Calu3 (cell line): ENCODE data around the gene PLA2G2F. TPM values are rescaled to one million over a fixed set of nuclear protein-coding genes. Genes with fewer than 3 reads are reported as not detected.

Experiments used
- BruUV-seq: library from RNA; stranded (reverse); fragments of 400-500 nt; replicated peaks from 2 replicates; lab custom pipeline; 2021; lab: Mats Ljungman, UMichigan
- CTCF ChIA-PET: fragments of 300-600 bp; sonication (Branson Sonifier 250); formaldehyde crosslinking; loops from one replicate; lab custom pipeline; 2022; ENCODE audit warnings: antibody characterized with exemption; lab: Charles Lee
- DNase-seq: peaks from one replicate; pipeline ENCODE4 v3.0.0; 2022
- H3K27ac Mint-ChIP-seq: one replicate; pipeline ENCODE4 v1.8.0; 2022; ENCODE audit warnings: mixed read lengths; ENCODE audit not compliant: unreplicated experiment
- H3K27me3 Mint-ChIP-seq: one replicate; pipeline ENCODE4 v1.8.0; 2022; ENCODE audit warnings: mixed read lengths; ENCODE audit not compliant: unreplicated experiment
- H3K36me3 Mint-ChIP-seq: one replicate; pipeline ENCODE4 v1.8.0; 2022; ENCODE audit warnings: mild to moderate bottlenecking, moderate library complexity, mixed read lengths; ENCODE audit not compliant: insufficient read depth, unreplicated experiment
- H3K4me1 Mint-ChIP-seq: one replicate; pipeline ENCODE4 v1.8.0; 2022; ENCODE audit warnings: mild to moderate bottlenecking, low read depth, mixed read lengths; ENCODE audit not compliant: unreplicated experiment
- H3K4me3 Mint-ChIP-seq: one replicate; pipeline ENCODE4 v1.8.0; 2022; ENCODE audit warnings: mild to moderate bottlenecking, low read depth, moderate library complexity, mixed read lengths; ENCODE audit not compliant: unreplicated experiment
- H3K9me3 Mint-ChIP-seq: one replicate; pipeline ENCODE4 v1.8.0; 2022; ENCODE audit warnings: low read depth, mixed read lengths; ENCODE audit not compliant: unreplicated experiment
- CTCF ChIP-seq: fragments of 200-600 bp; IDR thresholded peaks from one replicate; pipeline ENCODE4 v1.8.0; 2022; ENCODE audit warnings: antibody characterized with exemption; ENCODE audit not compliant: unreplicated experiment
- intact Hi-C: fragments of 100-400 bp; cut with micrococcal nuclease; formaldehyde crosslinking; loops from one replicate; pipeline ENCODE4 v1.10.0; 2022; ENCODE audit not compliant: unreplicated experiment
- total RNA-seq: library from RNA; stranded (reverse); gene quantifications from 2 replicates; pipeline ENCODE4 v1.2.3, GENCODE V29; 2022

The PLA2G2F gene
- total RNA-seq, 1 experiment from 2014 or later, result not detected

- BruUV-seq, result no TSS peak
- no peak for DNase-seq
- no peaks in the 10 kb centered on the region for H3K9me3 Mint-ChIP-seq
- intact Hi-C loops, result no loop called here
- H3K27me3 Mint-ChIP-seq, result peaks cover 13% of the 10 kb centered on the region
- CTCF ChIA-PET, result no interaction called here
- H3K36me3 Mint-ChIP-seq, result peaks cover 7% of the 10 kb centered on the region
- no peak for TF ChIP-seq CTCF
- H3K4me3 Mint-ChIP-seq, result no peak overlapping the region
- H3K4me1 Mint-ChIP-seq, result peaks cover 15% of the 10 kb centered on the region
- H3K27ac Mint-ChIP-seq, result no peak overlapping the region
These were observed 28.4 kb upstream of the PLA2G2F start for GRCh38 chr1:20110679-20111078.

- no TSS peak for BruUV-seq
- CTCF ChIA-PET, result no interaction called here
- no peak for TF ChIP-seq CTCF
- Mint-ChIP-seq H3K27me3 (peaks cover 13% of the 10 kb centered on the region), H3K36me3 (peaks cover 7% of the 10 kb centered on the region), H3K4me1 (peaks cover 15% of the 10 kb centered on the region), H3K4me3 (no peak overlapping the region), H3K9me3 (no peaks in the 10 kb centered on the region), H3K27ac (no peak overlapping the region)
- intact Hi-C loops, result no loop called here
- no peak for DNase-seq
These were observed 27.7 kb upstream of the PLA2G2F start for GRCh38 chr1:20111452-20111851.

GRCh38 chr1:20112279-20113000 lies 26.7 kb upstream of the PLA2G2F start:
- Mint-ChIP-seq H3K9me3 (no peaks in the 10 kb centered on the region), H3K4me1 (peaks cover 15% of the 10 kb centered on the region), H3K27ac (no peak overlapping the region), H3K4me3 (no peak overlapping the region), H3K27me3 (peaks cover 13% of the 10 kb centered on the region), H3K36me3 (peaks cover 7% of the 10 kb centered on the region)
- DNase-seq, result no peak
- TF ChIP-seq CTCF, result no peak
- intact Hi-C loops, result no loop called here
- no TSS peak for BruUV-seq
- CTCF ChIA-PET, result no interaction called here

GRCh38 chr1:20114021-20114648 lies 25.0 kb upstream of the PLA2G2F start:
- intact Hi-C loops, result no loop called here

More at GRCh38 chr1:20114021-20114648, 25.0 kb upstream of the PLA2G2F start:
- no peaks in the 10 kb centered on the region for H3K9me3 Mint-ChIP-seq
- BruUV-seq, result no TSS peak
- H3K36me3 Mint-ChIP-seq, result peaks cover 7% of the 10 kb centered on the region
- peak overlapping the region; percentile 78 for H3K27ac Mint-ChIP-seq
- H3K4me3 Mint-ChIP-seq, result no peak overlapping the region
- no peak for DNase-seq
- peaks cover 16% of the 10 kb centered on the region for H3K27me3 Mint-ChIP-seq
- peaks cover 15% of the 10 kb centered on the region for H3K4me1 Mint-ChIP-seq
- TF ChIP-seq CTCF, result no peak
- CTCF ChIA-PET, result interaction anchor here (0.6 kb wide), 1 partner anchor 479 kb away, joined by 4 read pairs; no protein-coding TSS in a partner anchor
